GM21529 (cell line): Measurements from ENCODE around the gene IRGC.

ENCODE experiments used
- ATAC-seq: cut with Tn5 transposase; IDR thresholded peaks from one replicate; pipeline ENCODE4 v1.9.1; 2021; ENCODE audit not compliant: unreplicated experiment

IRGC gene

DNA sequence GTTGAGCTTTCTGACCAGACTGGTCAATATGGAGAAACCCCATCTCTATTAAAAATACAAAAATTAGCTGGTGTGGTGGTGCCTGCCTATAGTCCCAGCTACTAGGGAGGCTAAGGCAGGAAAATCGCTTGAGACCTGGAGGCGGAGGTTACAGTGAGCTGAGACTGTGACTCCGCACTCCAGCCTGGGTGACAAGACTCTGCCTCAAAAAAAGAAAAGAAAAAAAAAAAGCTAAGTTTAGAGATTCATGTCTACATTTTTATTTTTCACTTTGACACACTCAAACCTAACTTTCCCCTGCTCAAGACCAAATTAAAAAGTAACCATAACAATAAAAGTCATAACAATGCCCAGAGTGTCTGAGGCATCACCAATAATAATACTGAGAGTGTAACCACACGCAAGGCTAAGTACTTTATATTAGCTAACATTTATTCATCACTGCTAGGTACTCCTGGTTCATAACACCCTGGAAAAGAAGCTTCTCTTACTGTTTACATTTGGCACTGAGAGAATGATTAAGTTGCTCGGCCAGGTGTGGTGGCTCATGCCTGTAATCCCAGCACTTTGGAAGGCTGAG, 5.7 kb downstream of the IRGC start:
- ATAC-seq = no peak

GRCh38 chr19:43723588-43723987, 7.7 kb downstream of the IRGC start:
- no peak for ATAC-seq

DNA sequence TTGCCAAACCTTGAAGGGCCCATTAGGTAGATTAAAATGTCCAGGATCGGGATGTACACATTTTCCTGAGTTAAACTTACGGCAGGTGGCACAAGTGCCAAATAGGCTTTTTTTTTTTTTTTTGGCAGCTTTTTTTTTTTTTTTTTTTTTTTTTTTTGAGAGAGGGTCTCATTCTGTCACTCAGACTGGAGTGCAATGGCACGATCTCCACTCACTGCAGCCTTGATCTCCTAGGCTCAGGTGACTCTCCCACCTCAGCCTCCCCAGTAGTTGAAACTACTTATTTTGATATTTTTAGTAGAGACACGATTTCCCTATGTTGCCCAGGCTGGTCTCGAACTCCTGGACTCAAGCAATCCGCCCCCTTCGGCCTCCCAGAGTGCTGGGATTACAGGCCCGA, 9.0 kb downstream of the IRGC start:
- no peak for ATAC-seq

DNA sequence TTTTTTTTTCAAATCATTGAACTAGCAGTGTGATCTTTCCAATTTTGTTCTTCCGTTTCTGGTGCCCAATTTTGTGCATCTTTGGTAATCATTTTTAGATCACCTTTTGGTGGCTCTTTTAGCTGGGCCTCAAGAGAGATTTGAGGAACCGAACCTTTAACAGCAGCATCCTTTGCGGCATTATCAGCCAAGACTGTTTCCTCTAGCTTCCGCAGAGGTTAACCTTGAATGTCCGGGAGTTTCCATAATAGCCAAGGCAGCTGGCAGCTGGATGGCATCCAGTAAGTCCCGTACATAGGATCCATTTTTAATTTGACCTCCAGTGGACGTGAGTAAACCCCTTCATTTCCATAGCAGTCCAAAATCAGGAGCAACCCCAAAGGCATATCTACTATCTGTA, 9.6 kb downstream of the IRGC start:
- ATAC-seq = no peak

GRCh38 chr19:43726736-43727592, 11.1 kb downstream of the IRGC start:
- ATAC-seq = no peak

DNA sequence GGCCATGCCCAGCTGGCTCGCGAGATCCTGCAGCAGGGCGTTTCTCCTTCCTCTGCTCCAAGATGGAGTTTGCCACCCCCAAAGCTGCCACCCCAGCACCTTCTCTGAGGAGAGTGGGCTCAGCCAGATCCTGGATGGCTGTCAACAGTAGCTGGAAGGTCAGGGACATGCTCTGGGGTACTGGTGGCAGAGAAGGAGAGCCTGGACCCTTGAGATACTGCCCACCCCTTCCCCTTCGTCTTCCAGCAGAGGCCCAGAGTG, 11.6 kb downstream of the IRGC start:
- ATAC-seq = no peak

- ATAC-seq = no peak
These were observed 14.0 kb downstream of the IRGC start for GRCh38 chr19:43729919-43730318.

- ATAC-seq = no peak
These were observed 15.5 kb downstream of the IRGC start for GRCh38 chr19:43731346-43731745.

DNA sequence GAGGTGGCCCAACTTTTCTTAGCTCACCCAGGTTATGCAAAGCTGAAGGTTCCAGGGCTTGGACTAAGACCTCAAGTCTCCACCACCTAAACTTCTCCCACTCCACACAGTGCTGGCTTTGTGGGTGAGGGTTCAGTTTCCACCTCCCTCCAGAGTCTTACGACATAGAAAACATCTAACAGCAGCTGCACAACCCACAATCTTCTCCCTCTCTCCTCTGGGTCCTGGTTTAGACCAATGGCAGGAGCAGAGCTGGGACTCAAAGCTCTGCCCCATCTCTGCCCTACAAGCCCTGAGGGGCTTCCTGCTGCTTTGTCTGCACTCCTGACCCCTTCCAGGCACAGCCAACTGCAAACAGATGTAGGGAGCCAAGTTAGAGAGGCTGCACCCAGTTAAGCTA, 16.0 kb downstream of the IRGC start:
- ATAC-seq = no peak

DNA sequence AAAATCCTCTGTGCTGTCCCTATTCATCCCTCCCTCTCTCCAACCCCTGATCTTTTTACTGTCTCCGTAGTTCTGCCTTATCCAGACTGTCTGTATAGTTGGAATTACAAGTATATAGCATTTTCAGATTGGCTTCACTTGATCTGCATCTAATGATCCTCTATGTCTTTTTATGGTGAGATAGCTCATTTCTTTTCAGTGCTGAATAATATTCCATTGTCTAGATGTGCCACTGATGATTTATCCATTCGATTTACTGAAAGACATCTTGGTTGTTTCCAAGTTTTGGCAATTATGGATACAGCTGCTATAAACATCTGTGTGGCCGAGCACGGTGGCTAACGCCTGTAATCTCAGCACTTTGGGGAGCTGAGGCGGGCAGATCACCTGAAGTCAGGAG, 19.1 kb downstream of the IRGC start:
- no peak for ATAC-seq

- ATAC-seq = no peak
These were observed 20.1 kb downstream of the IRGC start for GRCh38 chr19:43735957-43736356.

GRCh38 chr19:43738780-43739211, 22.9 kb downstream of the IRGC start:
- ATAC-seq = no peak

GRCh38 chr19:43739439-43740235, 23.8 kb downstream of the IRGC start:
- no peak for ATAC-seq

DNA sequence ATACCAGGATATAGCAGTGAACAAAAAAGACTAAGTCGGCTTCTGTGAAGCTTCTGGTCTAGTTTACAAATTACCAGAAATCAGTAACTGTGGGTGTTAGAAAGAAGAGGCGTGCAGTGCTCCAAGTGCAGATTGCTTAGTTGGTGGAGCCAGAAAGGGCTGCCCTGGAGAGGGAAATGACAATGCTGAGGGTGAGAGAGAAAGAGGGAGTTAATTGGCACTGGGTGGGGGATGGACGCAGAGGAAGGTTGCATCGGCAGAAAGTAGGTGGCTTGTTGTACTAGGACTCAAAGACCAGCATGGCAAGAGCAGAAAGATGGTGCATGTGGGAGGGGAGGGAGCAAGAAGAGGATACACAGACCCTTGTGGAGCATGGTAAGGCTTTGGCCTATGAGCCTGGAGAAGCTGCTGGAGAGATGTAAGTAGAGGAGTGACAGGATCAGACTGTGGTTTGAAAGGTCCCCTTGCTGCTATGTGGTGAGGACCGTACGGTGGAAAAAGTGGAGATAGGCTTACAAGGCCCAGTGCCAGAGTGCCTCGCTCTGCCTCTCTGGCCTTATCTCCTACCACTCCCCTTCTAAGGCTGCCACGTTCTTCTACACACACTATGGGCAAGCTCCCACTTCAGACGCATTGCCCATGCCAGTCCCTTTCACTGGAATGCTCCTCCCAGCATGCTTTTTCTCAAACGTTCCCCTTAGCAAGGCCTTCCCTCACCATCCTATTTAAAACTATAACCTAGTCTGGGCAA, 25.4 kb downstream of the IRGC start:
- no peak for ATAC-seq

DNA sequence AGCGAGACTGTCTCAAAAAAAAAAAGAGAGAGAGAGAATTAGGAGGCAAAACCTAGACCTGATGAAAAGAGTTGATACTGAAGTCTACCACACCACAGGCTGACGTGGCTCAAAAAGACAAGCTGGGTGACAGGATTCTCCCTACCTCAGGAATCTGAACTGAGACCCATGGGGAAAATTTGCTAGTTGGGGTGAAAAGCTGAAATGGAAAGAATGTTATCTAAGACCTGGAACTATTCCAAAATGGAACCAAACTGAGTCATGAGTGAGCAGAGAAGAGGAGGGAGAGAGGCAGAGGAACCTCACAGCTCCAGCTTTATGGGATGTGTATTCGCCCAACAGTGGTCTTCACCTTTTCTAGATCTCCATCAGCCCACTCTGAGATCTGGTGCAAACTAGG, 27.2 kb downstream of the IRGC start:
- ATAC-seq = no peak

- ATAC-seq = no peak
These were observed 31.8 kb downstream of the IRGC start for GRCh38 chr19:43747557-43748204.

GRCh38 chr19:43748205-43748594, 32.3 kb downstream of the IRGC start:
- no peak for ATAC-seq

DNA sequence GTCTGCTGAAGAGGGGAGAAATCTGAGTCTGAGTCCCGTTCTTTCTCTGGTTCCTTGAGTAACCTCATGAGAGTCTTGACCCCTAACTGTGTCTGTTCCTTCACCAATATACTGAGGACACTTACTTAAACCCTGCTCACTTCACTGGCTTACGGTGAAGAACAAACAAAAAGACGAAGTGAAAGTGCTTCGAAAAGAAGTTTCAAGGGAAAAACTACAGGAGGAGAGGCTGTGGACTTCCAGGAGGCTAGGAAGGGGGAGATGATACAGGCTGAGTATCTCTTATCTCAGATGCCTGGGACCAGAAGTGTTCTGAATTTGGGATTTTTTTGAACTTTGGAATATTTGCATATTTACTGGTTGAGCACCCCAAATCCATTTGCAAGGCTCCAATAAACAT, 32.8 kb downstream of the IRGC start:
- ATAC-seq = no peak

DNA sequence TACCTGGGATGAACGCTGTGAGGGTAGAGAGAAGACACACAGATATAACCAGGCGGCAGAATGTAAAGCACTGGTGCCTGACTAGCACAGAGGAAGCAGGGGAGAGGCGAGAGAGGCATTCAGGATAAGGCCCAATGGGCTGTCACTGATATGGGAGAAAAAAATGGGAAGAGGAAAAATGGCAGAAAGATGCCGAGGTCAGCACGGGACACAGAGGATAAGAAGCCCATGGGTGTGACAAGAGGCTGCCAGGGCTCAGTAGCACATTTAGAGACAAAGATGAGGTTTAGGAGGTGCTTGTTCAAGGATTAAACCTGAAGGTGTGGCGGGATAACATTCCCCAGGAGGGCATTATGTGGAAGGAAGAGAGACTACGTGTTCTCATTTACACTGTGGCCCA, 33.3 kb downstream of the IRGC start:
- ATAC-seq = no peak

DNA sequence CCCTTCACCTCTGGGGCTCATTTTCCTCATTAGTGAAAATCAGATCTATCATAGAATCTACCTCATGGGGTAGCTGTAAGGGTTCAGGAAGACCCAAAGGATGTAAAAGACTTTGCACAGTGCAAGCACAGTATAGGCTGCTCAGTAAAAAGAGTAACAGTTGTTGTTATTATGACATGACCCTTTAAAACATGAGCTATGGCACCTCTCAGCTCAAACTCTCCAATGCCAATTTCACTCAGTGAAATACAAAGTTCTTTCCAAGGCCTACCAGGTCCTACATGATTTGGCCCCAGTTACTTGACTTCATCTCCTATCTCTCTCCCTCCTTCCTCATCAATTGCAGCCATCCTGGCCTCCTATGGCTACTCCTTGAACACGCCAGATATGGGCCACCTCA, 34.0 kb downstream of the IRGC start:
- no peak for ATAC-seq
